Activated CD8-positive, alpha-beta T cell treated with anti-CD3 and anti-CD28 coated beads for 36 hours (primary cell): ENCODE measurements around the gene NMRAL1. TPM values are rescaled to one million over a fixed set of nuclear protein-coding genes. Genes with fewer than 3 reads are reported as not detected.

Experiments
- ATAC-seq: fragments of 200-7000 bp; cut with Tn5 transposase; one replicate; pipeline ENCODE4 v1.10.0; 2021; ENCODE audit warnings: mild to moderate bottlenecking, moderate library complexity
- CTCF ChIA-PET: fragments of 350-600 bp; sonication (Branson Sonifier 250); formaldehyde crosslinking; loops from one replicate; lab custom pipeline; 2021; ENCODE audit warnings: antibody characterized with exemption; lab: Charles Lee
- POLR2A ChIA-PET: fragments of 350-600 bp; sonication (Branson Sonifier 250); formaldehyde crosslinking; loops from one replicate; lab custom pipeline; 2021; ENCODE audit warnings: antibody characterized with exemption; lab: Charles Lee
- DNase-seq: peaks from one replicate; pipeline ENCODE4 v3.0.0-alpha.2; 2020
- H3K27ac Mint-ChIP-seq: one replicate; pipeline ENCODE4 v1.8.0; 2021; ENCODE audit warnings: mild to moderate bottlenecking, mixed read lengths
- H3K27me3 Mint-ChIP-seq: one replicate; pipeline ENCODE4 v1.8.0; 2021; ENCODE audit warnings: mixed read lengths
- H3K36me3 Mint-ChIP-seq: one replicate; pipeline ENCODE4 v1.8.0; 2021; ENCODE audit warnings: low read depth, mixed read lengths
- H3K4me1 Mint-ChIP-seq: one replicate; pipeline ENCODE4 v1.8.0; 2021; ENCODE audit warnings: low read depth, mixed read lengths
- H3K4me3 Mint-ChIP-seq: one replicate; pipeline ENCODE4 v1.8.0; 2021; ENCODE audit warnings: mild to moderate bottlenecking, moderate library complexity, mixed read lengths
- H3K9me3 Mint-ChIP-seq: one replicate; pipeline ENCODE4 v1.8.0; 2021; ENCODE audit warnings: mixed read lengths
- CTCF ChIP-seq: fragments of 200-600 bp; IDR thresholded peaks from one replicate; pipeline ENCODE4 v1.8.0; 2022; ENCODE audit warnings: antibody characterized with exemption, mild to moderate bottlenecking
- intact Hi-C: fragments of 100-400 bp; cut with micrococcal nuclease; formaldehyde crosslinking; loops from one replicate; pipeline ENCODE4 v1.10.0; 2022
- total RNA-seq, 2 experiments: library from RNA; stranded (reverse); gene quantifications; one replicate each; pipeline ENCODE4 v1.2.3, GENCODE V29; 2021

Gene NMRAL1
- total RNA-seq, 2 experiments from 2014 or later, result 45.3 to 53.6 TPM

GRCh38 chr16:4513881-4514280 is 39.5 kb upstream of the NMRAL1 start:
- POLR2A ChIA-PET, result interaction anchor here (0.9 to 1.3 kb wide), 5 partner anchors 8 to 35 kb away, joined by 3 to 5 read pairs (median 3); no protein-coding TSS in a partner anchor
- Mint-ChIP-seq H3K27ac (peak overlapping the region; percentile 89), H3K9me3 (no peaks in the 10 kb centered on the region), H3K36me3 (peaks cover 21% of the 10 kb centered on the region), H3K27me3 (no peaks in the 10 kb centered on the region), H3K4me3 (no peak overlapping the region), H3K4me1 (peaks cover 44% of the 10 kb centered on the region)
- intact Hi-C loops, result no loop called here
- no peak for DNase-seq
- no peak for TF ChIP-seq CTCF
- no peak for ATAC-seq
- CTCF ChIA-PET, result interaction anchor here (0.5 to 1.9 kb wide), 2 partner anchors 36 to 86 kb away, joined by 3 to 9 read pairs; no protein-coding TSS in a partner anchor

GRCh38 chr16:4513086-4513860 is 38.8 kb upstream of the NMRAL1 start:
- TF ChIP-seq CTCF, result no peak
- Mint-ChIP-seq H3K4me1 (peaks cover 44% of the 10 kb centered on the region), H3K36me3 (peaks cover 21% of the 10 kb centered on the region), H3K9me3 (no peaks in the 10 kb centered on the region), H3K4me3 (no peak overlapping the region), H3K27me3 (no peaks in the 10 kb centered on the region), H3K27ac (peak overlapping the region; percentile 43)
- intact Hi-C loops, result no loop called here
- ChIA-PET CTCF (interaction anchor here (0.5 to 1.9 kb wide), 2 partner anchors 35 to 86 kb away, joined by 3 to 9 read pairs; no protein-coding TSS in a partner anchor), POLR2A (interaction anchor here (0.9 to 1.1 kb wide), 2 partner anchors 13 to 35 kb away, joined by 3 read pairs; no protein-coding TSS in a partner anchor)
- DNase-seq (no peak), ATAC-seq (no peak)

- CTCF ChIA-PET, result interaction anchor here (1.0 kb wide), 1 partner anchor 13 kb away, joined by 3 read pairs; no protein-coding TSS in a partner anchor
These were observed 38.0 kb upstream of the NMRAL1 start for GRCh38 chr16:4512473-4512872.

GRCh38 chr16:4511441-4512082 is 37.1 kb upstream of the NMRAL1 start:
- POLR2A ChIA-PET, result interaction anchor here (0.6 kb wide), 1 partner anchor 38 kb away, joined by 3 read pairs; no protein-coding TSS in a partner anchor
- CTCF ChIA-PET, result interaction anchor here (1.0 to 8.8 kb wide), 2 partner anchors 14 to 32 kb away, joined by 3 to 174 read pairs; partner anchors contain the start of gene CDIP1
- Mint-ChIP-seq H3K9me3 (no peaks in the 10 kb centered on the region), H3K4me3 (no peak overlapping the region), H3K27ac (no peak overlapping the region), H3K4me1 (peaks cover 46% of the 10 kb centered on the region), H3K27me3 (no peaks in the 10 kb centered on the region), H3K36me3 (peaks cover 34% of the 10 kb centered on the region)
- intact Hi-C loops, result no loop called here
- ATAC-seq (no peak), DNase-seq (peak; percentile 43)
- TF ChIP-seq CTCF, result no peak

More at GRCh38 chr16:4512473-4512872, 38.0 kb upstream of the NMRAL1 start:
- DNase-seq (no peak), ATAC-seq (no peak)
- Mint-ChIP-seq H3K9me3 (no peaks in the 10 kb centered on the region), H3K4me3 (no peak overlapping the region), H3K4me1 (peaks cover 45% of the 10 kb centered on the region), H3K27ac (no peak overlapping the region), H3K27me3 (no peaks in the 10 kb centered on the region), H3K36me3 (peaks cover 29% of the 10 kb centered on the region)
- no peak for TF ChIP-seq CTCF
- POLR2A ChIA-PET, result no interaction called here
- intact Hi-C loops, result no loop called here
